SIG-M5 (cell line): ENCODE results near the gene SLIT1.
A peak's percentile ranks its signal among the peaks of the same experiment; 100 is the strongest.

ENCODE experiments used
- DNase-seq: peaks from one replicate; lab custom pipeline; 2025; lab: John Stamatoyannopoulos, UW

SLIT1 gene

DNA sequence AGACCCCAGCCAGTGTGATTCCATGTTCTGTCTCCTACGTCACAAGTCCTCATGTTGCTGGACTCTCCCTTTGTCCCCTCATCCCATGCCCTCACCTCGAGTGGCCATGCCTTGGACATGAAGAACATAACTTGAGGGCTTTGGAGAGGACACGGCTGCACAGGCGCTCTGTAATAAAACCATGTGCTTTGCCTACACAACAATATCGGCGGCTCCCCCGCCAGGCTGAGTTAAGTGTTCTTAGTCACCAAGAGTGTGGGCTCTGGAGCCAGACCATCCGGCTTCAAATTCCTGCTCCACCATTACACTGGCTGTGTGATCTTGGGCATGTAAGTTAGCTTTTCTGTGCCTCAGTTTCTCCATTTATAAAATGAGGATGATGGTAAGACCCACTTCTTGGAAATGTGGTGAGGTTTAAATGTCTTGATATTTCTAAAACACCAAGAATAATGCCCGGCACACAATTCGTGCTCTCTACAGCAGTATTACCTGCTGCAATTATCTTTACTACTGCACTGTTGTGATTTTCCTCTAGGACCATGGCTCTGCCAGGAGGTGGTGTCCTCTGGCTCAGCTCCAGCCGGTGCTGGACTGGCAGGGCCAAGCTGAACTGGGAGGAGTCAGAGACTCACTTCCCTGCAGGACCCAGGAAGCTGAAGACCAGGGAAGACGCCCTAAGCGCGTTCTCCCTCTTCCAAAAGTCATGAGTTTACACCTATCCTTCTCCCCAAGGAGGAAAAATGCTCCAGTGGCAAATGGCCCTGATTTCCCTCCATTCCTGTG, 15.7 kb downstream of the SLIT1 start:
- DNase-seq: no peak

DNA sequence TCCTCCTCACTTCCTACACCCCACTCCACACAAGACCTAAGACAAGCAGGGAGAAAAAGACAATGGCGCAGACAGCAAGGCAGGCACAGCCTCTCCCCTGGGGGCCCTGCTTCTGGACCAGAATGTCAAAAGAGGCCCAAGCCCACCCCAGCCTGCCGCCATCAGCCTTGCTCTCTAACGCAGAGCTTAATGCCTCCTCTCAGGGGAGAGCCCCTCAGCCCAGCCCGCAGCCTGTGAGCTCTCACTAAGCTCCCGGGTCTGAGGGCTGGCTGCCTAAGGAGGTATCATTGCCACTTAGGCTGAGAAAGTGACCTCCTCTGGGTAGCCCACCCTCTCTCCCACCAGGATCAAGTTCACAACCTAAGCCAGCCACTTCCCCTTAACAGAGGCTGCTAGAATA, 16.7 kb downstream of the SLIT1 start:
- no peak for DNase-seq

DNA sequence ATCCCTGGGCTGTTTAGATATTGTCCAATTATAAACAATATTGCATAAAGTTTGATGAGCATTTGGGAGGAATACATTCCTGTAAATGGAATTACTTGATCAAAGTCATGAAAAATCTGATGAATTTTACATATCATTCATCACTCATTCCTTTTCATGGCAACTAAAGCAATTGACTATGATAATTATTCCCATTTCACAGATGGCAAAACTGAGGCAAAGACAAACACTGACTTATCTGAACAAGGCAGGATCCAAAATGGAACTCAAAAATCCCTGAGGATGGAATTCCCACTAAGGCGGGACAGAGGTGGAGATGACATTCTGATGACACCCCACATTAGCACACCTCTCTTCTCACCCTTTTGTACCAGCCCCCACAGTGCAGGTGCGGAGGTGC, 17.1 kb downstream of the SLIT1 start:
- no peak for DNase-seq

DNA sequence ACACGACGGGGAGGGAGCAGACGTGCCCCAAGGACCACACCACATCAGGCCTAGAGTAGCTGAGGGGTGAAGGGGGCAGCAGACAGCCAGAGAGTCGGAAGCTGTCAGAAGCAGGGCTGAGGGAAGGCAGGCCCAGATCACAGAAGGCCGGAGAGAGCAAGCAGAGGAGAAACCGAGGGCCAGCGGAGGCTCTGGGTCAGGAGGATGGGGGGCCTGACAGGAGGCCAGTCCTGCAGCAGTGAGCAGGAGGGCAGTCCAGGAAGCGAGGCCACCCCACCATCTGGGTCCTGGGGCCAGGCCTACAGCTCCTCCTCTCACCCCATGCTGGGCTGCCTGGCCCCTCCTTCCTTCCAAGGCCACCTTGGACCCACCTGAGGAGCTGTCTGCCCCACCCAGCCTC, 20.3 kb downstream of the SLIT1 start:
- DNase-seq: no peak

DNA sequence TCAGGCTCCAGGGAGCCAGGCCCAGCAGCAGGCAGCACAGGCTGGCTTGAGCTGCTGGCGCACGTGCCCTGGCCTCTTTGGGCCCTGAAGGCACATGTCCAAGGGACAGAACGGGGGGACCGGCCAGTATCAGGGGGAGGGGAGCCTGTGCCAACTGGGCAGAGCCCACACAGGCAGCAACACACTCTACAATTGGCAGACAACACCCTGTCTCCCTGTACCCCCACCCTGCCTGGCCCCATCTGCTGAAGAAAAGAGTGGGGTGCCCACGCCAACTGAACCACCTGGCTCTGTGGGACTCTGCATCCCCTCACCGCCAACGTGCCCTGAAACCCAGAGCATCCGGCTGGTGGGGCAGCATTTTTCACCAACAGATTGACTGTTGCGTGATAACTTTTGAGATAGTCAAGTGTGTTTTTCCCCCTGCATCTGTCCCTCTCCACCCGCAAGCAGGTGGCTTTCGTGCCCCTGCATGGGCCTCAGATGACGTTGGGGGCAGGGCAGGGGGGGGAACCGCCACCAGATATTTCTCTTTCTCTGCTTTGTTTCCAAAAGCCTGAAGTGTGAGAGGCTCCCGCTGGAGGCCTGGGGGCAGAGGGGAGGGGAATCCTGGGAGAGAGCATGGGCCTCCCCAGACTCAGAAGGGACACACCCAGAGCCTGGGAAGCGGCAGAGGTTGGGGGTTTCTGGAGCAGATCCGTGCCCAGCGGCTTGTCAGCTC, 21.8 kb downstream of the SLIT1 start:
- no peak for DNase-seq

DNA sequence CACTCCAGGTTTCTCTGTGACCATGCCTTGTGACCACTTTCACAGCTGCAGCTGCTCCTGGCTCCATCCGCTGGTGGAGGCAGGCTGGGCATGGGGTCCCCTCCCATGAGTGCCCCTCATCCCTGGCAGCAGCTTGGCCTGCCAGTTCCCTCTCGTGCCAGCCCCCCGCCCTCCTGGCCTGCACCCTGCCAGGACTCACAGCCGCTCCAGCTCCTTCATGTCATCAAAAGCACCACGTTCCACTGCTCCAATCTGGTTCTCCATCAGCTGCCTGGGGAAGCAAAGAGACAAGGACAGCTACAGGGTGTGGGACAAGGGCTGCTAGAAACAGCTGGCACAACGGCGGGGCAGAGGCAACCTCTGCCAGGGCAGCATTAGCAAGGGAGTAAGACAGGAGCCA, 22.6 kb downstream of the SLIT1 start:
- DNase-seq: no peak

DNA sequence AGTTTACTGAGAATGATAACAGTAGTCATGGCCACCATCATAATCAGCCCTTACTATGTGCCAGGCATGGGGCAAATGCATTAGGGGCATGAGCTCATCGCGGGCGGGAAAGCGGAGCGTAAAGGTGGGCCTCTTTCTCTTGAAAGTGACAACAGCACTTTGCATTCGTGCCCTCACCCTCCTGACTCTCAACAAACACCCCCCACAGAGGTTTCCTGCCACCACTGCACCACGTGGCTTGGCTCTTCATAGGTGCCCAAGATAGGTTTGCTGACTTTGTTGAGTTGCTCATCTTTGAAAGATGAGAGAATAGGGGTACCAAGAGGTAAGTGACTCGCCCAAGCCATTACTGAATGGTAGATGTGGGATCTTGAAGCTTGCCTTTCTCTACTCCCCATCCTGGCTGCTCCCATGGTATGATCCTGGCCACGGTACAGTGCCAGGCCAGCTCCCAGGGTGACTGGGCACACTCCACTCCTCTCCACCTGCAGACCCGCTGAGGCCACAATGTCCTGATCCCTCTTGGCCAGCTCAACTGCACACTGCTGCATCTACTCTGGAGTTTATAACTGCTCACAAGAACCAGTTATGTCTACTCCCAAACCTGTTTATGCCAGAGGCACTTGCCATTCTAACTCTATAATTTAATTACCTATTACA, 26.0 kb downstream of the SLIT1 start:
- DNase-seq: no peak

DNA sequence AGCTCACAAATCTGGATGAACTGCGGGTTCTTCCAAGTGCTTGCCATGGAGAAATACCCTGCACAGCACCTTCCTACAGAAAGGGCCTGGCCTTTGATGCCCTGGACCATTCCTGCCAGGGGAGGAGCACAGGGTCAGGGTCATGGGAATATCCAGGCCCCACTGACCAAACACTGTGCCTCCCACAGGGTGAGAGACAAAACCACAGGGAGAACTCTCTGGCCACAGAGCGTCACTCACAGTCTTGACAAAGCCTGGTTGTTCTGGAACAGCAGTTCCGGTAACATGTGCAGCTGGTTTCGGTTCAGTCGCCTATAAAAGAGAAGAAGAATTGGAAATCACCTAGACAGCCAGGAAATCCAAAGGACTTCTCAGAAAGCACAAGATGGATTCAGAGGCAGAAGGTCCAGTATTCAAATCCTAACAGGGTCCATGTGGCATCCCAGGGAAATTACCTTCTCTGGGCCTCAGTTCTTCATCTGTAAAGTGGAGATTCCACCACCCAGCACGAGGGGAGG, 28.1 kb downstream of the SLIT1 start:
- no peak for DNase-seq

DNA sequence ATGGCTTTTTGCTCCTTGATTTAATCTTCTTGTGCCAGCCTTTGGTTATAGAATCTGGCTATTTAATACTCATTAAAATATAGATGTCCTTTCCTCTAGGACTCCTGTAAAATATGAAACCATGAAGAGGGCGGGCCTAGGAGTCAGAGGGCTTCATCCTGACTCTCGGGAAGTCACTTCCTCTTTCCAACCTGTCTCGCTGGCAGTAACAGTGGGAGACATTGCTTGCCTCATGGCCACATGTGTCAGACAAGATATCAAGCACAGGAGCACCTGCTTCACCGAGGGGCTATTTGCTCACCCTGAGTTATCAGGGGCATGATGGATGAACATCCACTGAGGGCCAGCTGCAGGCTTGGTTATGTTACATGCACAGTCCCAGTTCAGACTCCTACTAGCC, 31.0 kb downstream of the SLIT1 start:
- DNase-seq: peak; percentile 7

DNA sequence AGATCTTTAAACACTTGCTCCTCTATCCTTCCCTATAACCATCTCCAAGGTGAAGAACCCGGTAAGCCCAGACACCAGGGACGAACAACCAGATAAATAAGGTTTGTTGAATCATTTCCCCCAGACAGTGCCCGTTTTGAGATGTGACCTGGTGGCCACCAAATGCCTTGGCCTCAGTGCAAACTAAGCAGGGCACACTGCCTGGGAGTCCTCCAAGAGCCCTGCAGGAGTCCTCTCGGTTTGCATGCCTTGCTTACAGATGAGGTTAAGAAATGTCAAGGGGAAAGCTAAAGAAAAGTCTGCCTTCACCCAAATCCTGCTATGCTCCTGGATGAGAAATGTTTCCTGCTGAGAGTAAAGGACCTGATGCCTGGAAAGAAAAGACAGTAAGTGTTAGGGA, 31.6 kb downstream of the SLIT1 start:
- no peak for DNase-seq

DNA sequence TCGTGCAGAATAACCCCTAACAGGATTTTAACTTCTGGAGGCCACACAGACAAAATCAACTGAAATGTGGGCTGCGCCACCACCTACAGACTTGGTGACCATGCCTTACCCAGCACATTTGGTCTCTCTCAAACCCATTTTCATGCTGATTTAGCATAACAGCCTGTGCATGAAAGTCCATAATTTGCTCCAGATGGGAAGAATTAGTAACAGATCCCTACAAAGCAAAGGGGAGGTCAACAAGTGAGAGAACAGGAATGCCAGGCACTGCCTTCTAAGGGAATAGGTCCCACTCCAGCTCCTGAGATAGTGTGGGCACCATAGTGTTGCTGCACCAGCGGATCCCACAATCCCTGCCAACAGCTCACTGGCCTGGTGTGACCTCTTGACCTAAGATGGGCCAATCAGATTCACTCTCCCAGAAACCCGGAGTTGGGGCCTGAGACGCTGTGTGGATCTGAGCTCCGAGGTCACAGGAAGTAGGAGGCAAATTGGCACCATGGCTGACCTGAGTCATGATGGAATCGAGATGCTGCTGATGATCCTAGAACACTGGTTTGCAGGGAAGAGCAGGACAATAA, 32.4 kb downstream of the SLIT1 start:
- DNase-seq: no peak

DNA sequence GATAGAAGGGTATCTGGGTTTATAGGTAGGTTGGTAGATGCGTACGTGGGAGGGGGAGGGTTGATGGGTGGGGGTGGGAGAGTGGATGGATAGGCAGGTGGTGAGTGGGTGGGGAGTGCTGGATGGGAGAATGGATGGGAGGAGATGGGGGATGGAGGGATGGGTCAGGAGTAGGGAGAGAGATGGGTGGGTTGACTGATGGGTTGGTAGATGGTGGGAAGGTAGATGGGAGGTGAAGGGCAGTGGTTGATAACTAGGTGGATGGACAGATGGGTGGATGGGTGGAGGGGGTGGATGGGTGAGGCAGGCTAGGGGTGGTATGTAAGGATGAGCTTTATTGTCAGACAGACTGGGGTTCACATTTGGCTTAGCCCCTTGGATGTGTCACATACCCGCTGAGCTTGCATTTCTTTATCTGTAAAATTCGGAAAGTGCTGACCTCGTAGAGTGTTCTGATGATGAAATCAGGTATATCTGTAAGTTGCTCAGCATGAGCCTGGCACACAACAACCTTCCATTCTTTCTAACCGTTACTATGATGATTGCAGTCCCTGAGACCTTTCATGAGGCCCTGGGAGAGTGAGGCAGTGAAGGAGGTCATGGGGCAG, 34.3 kb downstream of the SLIT1 start:
- DNase-seq: no peak

DNA sequence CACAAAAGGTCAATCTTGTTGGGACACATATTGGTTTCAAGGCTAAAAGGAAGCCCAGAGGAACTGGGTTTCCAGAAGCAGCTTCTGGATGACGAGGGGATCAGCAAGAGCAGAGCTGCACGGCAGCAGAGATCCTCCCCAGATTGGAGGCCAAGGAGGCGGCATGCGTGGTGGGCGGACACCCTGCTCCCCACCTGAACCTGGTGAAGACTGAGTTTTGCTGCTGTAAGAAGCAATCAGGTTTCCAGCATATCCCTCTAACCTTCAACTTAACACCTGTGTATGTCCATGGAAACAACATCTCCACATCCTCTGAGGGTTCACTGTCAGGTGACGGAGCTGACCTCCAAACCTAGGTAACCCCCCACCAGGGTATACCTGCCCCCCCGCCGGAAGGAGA, 35.1 kb downstream of the SLIT1 start:
- no peak for DNase-seq

DNA sequence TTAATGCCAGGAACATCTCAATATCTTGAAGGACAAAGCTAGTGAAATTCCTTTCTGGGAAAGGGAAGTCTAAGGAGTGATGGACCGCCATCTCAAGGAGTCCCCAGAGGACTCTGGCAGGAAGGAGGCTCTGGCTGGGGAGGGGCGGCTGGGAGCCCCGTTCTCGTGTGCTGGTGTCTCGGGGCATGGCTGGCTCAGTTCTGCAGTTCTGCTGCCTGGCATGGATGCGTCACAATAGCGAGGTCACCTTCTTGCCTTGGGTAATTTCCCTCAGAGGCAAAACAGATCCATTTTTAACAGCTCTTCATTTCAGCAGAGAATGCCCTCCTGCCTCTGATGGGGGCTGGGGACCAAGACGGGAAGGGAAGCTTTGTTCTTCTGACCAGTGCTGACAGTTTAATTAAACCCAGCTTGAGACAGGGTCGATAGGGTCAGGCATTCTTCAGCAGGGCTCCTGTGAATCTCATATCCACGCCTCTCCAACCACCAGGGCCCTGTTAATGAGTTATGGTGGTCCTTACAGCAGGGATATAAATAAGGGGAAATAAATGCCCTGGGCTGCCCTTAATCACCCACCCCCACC, 35.7 kb downstream of the SLIT1 start:
- no peak for DNase-seq

DNA sequence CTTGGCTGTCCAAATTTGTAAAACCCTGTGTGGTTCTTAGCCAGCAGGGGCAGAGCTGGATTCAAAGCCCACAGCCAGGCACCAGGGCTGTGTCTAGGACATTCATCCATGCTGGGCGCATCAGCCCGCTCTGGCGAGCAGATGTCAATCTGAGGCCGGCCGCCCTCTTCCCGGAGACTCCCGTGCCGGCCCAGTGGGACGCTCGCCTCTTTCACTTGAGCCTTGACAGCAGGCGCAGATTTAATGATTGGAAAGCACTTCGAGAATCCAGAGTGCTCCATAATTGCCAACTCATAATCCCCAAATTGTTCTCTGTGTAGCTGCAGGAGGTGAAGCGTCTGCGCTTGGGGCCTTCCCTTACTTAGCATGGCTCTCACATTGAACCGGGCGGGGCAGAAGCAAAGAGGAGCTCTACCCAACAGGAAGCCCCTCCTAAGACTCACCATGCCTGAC, 36.7 kb downstream of the SLIT1 start:
- no peak for DNase-seq

DNA sequence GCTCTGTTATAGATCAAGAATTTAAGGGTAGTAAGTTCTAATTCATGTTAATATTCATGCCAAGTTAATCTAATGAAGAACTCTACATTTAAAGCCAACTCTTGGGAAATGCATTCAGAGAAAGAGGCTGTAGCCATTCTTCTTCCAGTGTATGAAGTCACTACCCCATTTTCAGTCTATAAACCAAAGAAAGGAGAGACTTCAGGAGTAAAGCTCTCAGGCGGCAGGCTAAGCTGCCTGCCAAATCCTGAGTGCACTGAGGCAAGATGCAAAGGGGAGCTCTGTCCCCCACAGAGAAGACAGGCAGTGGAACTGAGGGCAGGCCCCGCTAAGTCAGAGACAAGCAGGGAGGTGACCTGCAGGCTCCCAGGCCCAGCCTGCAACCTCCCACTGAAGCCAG, 41.5 kb downstream of the SLIT1 start:
- no peak for DNase-seq

DNA sequence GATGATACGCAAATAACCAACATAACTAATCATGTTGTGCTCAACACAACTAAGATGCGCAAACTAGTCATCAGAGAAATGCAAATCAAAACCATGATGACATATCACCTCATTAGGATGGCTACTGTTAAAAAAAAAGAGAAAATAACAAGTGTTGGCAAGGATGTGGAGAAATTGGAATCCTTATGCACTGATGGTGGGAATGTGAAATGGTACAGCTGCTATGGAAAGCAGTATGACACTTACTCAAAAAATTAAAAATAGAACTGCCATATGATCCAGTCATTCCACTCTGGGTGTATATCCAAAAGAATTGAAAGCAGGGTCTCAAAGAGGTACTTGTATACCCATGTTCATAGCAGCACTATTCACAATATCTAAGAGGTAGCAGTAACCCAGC, 42.9 kb downstream of the SLIT1 start:
- DNase-seq: no peak

DNA sequence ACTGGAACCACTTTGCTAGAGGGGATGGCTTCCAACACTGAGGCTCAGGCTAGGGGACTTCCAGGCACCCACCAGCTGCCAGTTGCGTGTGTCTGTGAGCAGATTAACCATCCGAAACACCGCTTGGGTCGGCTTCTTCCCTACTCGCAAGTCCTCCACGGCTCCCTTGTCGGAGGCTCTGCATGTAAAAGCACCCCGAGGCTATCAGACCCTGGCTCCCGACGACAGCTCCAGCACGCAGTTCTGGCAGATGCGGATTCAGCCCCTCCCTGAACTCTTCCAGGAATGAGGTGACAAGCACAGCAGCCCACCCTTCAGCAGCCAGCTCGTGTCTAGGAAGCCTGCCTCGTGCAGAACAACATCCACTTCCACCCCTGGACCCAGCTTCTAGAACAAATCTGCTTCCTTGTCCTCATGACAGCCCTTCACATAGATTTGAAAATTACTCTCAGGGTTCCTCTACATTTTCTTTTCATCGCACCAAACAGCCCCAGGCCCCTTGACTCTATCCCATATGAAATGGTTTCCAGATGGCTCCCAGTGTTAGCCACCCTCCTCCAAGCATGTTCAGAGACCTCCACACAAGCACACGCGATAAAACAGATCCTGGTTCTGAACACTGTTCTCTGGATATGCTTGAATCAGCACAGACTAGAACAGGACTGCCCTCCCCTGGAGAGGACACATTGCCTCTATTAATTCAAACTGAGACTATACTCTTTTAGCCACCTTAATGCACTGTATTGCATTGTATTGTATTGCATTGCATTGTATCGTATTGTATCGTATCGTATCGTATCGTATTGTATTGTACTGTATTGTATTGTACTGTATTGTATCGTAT, 44.6 kb downstream of the SLIT1 start:
- no peak for DNase-seq

DNA sequence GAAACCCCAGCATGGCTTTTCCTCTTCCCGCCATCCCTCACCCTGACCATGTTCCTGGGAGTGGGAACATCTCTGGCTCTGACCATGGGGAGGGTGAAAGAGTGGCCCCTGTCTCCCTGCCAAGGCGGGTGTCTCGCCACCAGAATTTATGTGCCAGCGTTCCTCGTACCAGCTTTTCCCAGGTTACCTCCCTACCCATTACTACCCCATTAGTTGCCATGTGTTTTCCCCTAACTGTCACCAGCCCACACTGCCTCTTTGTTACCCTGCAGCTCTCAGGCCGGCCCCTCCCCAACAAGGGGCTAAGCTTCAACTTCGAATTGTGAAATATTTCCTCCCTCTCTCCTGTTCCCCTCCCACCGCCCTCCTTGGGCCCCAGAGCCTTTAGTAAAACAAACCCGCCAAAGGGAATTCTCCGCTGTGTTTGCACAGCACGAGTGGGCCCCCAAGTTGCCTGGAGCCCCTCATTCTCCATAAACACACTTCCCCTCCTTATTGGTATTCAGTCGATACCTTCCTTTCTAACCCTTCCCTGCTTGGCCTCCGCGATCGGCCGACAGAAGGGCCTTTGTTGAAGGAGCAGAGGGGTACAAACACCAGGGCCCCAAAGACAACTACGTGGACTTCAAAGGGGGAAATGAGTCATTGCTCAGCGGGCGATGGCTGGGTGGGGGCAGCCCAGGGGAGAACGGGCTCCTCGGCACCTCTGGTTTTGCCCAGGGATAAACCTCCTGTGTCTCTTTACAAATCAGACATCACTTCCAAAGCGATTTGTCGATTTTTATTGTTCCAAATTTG, 45.5 kb downstream of the SLIT1 start:
- DNase-seq: peak; percentile 41

DNA sequence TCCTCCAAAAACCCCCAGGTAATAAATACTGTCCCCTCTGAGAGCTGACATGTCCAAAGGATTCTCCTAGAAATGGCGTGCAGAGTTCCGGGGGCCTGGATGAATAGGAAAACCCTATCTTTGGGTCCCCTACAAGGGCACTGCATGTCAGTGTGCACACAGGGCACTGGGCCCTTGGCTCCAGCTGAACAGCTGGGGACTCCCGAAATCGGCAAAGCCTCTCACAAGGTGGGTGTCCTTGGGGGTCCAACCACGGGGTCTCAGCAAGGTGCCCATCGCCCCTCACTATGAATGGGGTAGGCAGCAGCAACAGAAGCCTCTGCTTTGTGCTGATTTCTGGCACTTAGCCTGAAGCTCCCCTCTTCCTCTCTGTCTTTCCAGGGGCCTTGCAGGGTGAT, 46.1 kb downstream of the SLIT1 start:
- no peak for DNase-seq
